ENCODE data around the gene ATXN2L.
"Not testable (repeated sequence)": the region's sequence is repeated elsewhere in the genome, so short reads cannot be mapped to it uniquely, and the experiment has no call there.

ATXN2L gene

DNA sequence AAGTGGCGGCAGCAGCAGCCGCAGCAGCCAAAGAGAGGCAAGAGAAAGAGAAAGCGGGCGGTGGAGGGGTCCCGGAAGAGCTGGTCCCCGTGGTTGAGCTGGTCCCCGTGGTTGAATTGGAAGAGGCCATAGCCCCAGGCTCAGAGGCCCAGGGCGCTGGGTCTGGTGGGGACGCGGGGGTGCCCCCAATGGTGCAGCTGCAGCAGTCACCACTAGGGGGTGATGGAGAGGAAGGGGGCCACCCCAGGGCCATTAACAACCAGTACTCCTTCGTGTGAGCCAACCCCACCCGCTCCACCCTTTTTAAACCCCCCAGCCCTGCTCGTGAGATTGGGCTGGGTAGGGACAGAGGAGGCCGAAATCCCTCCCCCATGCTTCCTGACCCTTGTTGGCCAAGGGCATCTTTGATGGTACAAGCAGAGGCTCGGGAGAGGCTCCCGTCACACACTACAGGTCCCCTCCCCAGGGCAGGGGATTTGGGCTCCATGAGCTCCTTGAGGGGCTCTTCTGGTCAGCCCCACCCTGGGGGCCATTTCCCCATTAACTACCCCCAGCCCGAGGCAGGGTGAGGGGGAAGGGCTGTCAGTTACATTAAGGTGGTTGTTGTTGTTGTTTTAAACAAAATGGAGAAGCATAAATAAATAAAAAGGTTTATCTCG, 50.9 kb downstream of the ATXN2L start:
- peak; percentile 23 for DNase-seq

DNA sequence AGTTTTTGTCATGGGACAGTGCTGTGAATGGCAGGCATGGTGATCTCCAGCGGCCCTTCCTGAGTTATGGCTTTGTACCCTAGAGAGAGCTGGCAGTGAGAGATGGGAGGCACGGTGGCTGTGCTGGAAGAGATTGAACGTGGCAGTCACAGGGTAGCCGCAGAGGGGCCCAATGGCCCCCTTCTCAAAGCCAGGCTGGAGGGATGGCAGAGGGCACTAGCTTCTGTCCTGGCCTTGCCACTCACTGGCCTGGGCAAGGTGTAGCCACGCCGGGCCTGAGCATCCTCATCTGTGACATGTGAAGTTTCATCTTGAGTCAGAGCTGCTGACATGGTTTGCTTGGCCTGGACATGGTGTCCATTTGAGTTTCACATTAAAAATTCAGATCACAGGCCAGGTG, 51.6 kb downstream of the ATXN2L start:
- no peak for DNase-seq

DNA sequence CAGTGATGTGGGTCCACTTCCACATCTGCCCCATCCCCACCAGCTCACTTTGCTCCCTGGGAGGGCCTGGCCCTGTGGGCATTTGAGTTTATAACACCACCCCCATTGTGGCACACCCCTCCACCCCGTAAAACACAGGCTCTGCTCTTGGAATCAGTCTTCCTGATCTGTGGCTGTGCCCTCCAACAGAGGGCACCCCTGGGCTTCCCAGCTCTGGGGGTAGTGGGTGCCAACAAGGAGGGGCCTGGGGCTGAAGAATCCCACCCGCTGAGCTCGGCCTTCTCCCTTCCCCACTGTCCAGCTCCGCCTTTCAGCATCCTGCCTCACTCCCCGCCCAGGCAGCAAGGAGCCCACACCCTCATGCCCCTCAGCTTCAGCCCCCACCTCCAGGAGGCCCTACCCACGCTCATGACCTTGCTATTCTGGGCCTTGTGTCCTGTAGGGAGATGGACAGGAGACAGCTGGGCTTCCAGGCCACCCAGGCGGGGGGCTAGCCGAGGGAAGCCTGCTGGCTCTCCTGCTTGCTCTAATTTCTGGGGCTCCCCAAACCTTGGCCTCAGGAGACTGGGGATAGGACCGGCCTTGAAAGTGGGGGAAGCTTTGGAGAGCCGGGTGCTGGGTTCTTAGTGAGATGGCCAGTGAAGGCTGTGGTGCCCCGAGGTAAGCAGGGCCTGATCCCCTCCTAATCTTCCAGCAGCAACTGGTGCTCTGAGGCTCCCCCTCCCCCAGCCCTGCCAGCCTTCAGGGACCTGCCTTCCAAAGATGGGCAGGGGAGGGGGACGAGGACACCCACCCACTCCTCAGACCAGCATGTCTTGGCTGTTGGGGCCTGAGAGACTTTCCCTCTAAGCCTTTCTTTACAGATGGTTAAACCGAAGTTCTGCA, 52.6 kb downstream of the ATXN2L start:
- DNase-seq = no peak

DNA sequence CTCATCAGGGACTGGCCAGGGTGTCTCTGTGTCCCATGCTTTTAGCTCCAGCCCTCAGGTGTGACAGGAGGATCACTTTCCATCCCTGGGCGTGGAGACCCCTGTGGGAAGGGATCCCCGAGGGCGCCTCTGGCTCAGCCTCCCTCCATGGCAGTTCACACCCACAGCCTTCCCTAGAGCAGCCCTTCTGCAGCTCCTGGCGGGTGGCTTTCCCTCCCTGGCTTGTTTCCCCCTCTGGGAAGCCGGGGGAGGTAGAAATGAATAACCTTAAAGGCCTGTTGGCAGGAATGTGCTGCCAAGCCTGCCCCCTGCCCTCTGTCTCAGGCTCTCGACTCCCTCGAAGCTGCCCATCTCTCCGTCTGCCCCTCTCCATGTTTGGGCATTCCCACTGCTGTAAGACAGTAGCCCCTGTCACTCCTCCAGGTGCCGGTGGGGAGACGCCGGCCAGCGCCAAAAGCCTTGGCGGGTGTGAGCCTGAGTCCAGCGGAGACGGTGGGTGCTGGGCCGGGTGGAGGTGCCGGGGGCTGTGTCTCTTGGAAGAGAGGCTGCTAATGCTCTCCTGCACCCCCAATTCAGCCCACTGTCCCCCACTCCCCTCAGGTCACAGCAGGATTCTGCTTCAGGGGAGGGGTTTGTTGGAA, 53.3 kb downstream of the ATXN2L start:
- no peak for DNase-seq

DNA sequence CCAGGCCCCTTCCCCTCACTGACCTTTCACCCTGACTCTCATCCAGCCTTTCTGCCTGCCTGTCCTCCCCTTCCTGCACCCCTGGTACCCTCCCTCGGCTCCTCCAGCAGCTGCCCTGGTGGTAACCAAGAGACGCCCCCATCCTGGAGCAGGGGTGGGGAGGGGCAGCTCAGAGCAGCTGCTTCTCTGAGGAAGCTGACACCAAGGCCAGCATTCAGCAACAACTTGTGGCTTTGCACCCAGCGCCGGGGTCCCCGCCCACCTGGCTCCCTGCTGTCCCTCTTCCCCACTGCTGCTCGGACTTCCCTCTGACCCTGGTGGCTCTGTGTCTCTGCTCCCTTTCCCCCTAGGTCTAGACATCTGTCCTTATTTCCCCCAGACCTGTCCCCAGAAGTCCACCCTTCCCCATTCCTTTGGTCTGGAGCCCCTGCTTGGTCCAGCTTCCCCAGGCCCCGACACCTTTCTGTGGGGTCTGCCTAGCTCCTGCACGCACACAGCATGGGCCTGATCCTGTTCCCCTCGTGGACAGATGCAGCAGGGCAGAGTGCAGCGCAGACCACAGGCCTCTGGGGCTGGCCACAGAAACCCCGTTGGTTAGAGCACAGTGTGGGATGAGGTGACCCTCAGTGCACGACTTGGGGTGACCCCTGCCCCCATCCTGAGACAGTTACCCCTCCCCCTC, 54.3 kb downstream of the ATXN2L start:
- no peak for DNase-seq

DNA sequence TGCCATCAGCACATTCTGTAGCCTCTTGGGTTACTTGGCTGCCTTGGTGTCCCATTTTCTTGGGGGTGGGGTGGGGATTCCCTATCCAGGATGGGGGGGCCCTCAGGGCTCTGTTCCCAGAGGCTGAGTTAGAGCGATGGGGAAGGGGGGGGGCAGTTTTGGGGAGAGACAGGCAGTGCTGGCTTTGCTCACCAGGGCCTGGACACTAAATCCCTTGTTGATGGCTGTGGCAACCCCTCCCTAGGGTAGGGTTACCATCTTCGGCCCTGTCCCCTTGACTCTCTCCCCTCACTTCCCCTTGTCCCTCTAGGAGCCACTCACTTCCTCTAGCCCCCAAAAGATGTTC, 54.8 kb downstream of the ATXN2L start:
- DNase-seq = no peak

DNA sequence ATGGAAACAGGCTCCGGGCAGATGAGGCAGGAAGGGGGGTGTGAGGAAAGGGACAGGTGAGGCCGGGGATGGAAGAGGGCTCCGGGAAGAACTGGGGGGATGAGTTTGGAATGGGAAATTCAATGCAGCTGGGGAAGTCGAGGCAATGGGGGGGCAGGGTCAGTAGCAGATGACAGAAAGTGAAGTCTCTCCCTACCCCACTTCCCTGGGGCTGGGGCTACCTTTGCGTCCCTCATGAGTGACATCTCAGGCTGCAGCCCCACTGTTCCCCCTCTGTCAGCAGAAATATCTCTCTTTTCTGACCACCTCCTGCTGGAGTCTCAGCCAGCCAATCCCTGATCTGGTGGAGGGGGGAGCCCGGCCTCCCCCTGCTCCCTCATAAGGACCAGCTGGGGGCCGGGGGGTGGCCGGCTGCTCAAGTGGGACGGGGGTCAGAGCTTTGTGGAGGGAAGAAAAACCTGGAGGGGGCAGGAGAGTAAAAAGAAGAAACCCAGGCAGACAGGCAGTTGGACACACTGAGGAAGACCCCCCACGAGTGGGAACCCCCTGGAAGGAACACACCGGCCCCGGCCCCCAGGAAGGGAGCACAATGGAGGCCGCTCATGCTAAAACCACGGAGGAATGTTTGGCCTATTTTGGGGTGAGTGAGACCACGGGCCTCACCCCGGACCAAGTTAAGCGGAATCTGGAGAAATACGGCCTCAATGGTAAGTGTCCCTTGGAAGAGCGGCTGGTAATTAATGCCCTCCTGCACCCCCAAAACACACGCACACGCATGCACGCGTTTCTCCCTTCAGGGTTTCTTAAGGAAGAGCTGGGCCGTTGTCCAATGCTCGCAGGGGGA, 55.5 kb downstream of the ATXN2L start, which contains the start of gene ATP2A1:
TSS of gene ATP2A1 (plus strand) at position 406 of the 844 bp plus-strand sequence. CDS start at position 590, 184 bp downstream.
- DNase-seq = no peak

DNA sequence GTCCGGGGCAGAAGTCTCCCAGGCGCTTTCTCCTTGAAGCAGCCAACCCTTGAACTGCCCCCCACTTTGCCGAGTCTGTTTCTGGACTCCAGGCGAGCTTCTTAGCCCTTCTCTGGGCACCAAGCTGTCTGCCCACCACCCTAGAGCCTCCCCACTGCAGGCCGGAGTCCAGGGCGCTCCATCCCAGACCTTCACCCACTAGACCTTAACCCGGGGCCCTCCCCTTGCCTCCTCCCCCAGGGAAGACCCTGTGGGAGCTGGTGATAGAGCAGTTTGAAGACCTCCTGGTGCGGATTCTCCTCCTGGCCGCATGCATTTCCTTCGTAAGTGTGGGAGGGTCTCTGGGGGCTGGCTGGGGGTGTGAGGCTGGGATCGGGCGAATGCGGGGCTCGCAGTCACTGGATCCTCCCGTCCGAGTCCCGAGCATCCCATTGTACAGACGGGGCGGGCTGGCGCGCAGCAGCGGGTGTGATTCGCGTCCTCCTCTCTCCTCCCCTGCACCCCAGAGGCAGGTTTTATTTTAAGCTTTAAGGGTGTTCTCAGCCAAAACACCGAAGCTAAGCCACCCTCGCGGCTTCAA, 56.6 kb downstream of the ATXN2L start:
- DNase-seq = no peak

DNA sequence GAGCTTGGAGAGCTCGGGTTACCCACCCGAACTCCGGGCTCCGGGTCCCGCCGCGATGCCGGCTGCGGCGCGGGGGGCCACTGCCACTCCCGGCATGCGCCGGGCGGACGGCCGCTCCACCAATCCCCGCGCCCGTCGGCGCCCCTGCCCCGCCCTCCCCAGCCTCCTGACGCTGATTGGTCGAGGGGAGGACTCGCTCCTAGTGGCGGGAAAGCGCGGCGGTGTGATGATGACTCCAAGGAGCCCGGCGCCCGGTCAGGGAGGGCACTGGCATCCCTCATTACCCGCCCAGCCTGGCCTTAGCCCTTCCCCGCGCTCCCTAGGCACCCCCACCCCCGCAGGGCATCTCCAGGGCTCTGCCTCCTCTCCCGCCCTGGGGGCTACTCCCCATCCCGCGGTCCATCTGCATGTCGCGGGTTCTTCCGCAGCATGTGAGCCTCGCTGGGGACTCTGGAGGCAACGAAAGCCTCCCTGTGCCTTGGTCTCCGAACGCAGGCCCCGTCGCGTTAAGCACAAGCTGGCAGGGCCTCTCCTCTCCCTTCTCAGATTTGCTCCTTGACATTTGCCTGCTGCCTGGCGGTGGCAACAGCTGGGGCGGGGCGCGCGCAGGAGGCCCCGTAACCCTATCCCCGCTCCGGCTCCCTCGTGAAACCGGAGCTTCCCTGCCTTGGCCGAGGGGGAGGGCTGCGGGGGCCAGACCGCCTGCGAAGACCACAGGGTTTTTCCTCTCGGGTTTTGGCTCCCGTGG, 57.2 kb downstream of the ATXN2L start:
- peak; percentile 80 for DNase-seq

DNA sequence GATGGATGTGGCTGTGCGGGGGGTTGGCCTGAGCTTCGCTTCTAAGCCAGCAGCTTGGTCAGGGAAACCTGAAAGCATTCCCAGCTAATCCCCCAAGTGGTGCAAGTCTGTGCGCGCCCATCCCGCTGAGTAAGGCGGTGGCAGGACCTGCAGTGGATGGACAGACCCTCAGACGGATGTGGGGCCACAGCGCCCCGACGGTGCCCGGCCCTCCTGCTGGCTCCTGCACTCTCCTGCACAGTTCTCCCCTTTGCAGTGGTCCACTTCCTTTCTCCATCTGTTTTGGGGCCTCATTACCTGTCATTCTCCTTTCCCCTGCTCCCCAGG, 57.8 kb downstream of the ATXN2L start:
- DNase-seq = no peak

DNA sequence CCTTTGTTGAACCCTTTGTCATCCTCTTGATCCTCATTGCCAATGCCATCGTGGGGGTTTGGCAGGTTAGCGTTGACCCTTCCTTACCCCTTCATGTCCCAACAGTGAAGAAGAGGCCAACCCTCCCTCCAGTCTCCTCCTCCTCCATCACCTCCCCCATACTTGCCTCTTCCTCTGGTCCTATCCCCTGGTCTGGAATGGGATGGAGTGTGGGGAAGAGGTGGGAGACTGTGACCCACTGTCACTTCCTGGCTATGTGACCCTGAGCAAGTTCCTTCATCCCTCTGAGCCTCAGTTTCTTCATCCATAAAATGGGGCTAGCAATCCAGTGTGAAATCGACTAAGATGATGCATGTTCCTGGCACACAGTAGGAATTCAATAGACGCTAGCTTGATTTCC, 58.2 kb downstream of the ATXN2L start:
- no peak for DNase-seq

DNA sequence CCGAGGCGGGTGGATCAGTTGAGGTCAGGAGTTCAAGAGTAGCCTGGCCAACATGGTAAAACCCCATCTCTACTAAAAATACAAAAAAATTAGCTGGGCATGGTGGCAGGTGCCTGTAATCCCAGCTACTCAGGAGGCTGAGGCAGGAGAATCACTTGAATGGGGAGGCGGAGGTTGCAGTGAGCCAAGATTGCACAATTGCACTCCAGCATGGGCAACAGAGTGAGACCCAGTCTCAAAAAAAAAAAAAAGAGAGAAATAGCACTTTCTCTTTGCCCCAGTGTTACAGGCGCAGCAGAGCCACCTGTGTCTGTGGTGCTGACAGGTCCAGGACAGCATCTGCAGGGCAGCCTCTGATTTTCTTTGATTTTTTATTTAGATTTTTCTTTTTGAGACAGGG, 58.8 kb downstream of the ATXN2L start:
- not testable (repeated sequence) for DNase-seq

DNA sequence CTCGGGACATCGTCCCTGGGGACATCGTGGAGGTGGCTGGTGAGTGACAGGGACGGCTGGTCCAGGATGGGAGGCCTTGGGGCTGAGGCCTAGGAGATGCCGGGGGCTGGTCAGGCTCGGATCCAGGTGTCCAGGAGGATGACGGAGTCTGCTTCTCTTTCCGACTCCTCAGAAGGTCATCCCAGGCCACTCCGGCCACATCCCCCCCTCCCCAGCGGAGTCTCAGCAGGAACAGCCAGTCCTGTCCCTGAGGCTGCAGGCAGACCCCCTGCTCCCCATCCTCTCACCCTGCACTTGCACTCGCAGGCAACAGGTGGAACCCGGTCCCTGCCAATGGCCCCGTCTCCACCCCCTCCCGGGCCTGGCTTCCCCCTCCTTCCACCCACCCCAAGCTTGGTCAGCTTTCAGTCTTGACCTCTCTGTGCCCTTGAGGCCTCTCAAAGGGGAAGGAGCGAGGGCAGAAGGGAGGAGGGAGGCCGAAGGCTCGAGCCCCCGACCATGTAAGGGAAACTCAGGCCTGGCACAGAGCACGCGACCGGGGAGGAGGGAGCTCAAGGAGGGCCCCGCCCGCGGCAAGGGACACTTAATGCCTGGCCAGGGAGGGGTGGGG, 59.9 kb downstream of the ATXN2L start:
- DNase-seq = no peak

DNA sequence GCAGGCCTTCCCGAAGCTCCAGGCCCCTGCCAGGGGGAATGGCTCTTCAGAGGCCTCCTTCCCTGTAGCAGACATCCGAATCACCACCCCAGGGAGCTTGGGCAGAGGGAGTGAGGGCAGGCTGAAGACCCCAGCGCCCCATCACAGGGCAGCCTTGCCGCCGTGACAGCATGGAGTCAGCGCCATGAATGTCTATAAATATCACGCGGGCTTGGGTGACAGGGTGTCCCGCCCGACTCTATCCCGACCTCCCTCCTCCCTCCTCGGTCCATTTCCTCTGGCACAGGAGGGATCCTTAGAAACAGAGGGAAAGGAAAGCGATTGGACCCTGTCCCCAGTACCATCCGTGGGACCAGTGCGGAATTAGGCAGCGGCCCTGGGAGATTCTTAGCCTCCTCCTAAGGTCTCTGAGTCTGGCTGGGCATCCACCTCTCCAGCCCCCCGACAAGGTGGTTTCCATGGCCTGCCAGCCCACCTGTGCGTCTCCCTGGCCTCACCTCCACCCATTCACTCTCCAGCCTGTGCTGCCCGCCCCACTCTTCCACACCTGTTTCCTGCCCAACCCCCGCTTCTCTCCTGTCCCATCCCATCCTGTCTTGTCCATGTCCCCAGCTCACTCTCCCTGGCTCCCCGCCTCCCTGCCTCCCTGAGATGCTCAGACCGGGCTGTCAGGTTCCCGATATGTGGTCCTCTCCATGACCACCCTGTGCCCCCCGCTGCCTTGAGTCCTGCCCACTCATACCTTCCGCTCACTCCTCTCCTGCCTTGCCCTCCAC, 60.6 kb downstream of the ATXN2L start:
- DNase-seq = no peak

DNA sequence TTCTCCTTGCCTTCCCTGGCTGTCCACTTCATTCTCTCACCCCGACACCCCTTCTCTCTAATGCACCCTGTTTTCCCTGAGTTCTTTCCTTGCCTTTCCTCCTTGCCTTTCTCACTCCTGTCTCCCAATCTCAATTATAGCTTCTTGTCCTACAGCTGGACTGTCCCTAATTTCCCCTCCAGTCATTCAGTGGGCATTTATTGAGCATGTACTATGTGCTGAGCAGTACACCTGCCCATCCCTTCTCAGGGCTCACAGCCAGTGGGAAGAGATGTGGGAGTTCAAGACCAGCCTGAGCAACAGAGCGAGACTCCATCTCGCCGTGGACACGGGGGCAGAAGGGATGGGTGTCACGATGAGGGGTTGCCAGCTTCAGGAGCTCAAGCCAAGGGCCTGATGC, 61.2 kb downstream of the ATXN2L start:
- no peak for DNase-seq
